ENCODE data around the gene GPR34. TPM values are rescaled to one million over a fixed set of nuclear protein-coding genes. Genes with fewer than 3 reads are reported as not detected.

The GPR34 gene
- total RNA-seq, 1 donor from 2014 or later, result not detected

- Mint-ChIP-seq H3K27me3 (ENCODE audit: low read depth) (no peaks in the 10 kb centered on the region), H3K36me3 (ENCODE audit: low read depth) (peaks cover 19% of the 10 kb centered on the region), H3K4me3 (no peak overlapping the region), H3K27ac (ENCODE audit: unreplicated experiment) (no peak overlapping the region), H3K4me1 (no peaks in the 10 kb centered on the region), H3K9me3 (peaks cover 3% of the 10 kb centered on the region)
- TF ChIP-seq, protein P1, sequence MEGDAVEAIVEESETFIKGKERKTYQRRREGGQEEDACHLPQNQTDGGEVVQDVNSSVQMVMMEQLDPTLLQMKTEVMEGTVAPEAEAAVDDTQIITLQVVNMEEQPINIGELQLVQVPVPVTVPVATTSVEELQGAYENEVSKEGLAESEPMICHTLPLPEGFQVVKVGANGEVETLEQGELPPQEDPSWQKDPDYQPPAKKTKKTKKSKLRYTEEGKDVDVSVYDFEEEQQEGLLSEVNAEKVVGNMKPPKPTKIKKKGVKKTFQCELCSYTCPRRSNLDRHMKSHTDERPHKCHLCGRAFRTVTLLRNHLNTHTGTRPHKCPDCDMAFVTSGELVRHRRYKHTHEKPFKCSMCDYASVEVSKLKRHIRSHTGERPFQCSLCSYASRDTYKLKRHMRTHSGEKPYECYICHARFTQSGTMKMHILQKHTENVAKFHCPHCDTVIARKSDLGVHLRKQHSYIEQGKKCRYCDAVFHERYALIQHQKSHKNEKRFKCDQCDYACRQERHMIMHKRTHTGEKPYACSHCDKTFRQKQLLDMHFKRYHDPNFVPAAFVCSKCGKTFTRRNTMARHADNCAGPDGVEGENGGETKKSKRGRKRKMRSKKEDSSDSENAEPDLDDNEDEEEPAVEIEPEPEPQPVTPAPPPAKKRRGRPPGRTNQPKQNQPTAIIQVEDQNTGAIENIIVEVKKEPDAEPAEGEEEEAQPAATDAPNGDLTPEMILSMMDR (conservative IDR thresholded peaks at IDR 0.05), result no peak
- DNase-seq (ENCODE audit: low read depth, low spot score), result no peak
These were observed 27.2 kb upstream of the GPR34 start for GRCh38 chrX:41661366-41662095.

DNA sequence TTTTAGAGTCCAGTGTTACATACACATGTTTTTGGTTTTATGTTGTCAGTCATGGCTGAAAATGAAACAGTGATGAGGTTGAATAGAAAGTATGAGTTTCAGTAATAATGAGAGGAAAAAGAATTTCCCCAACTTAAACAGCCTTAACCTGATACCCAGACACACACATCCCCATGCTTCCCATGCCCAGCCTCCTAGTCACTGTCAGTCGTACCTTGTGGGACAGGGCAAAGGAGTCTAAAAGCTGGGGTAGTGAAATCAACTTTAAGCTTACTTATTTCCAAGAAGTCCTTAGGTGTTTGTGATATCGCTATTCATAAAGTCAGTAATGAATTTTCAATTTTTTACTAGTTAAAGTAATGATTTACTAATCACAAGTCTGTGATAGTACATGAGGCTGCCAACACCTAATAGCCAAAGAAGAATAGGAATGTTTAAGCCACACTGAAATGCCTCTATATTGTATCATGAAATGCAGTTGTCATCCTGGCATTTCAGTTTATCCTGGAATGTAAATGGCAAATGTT, 24.3 kb upstream of the GPR34 start:
- TF ChIP-seq, protein P1 (conservative IDR thresholded peaks at IDR 0.05), result no peak
- peaks cover 6% of the 10 kb centered on the region for H3K36me3 Mint-ChIP-seq (ENCODE audit: low read depth)
- H3K4me1 Mint-ChIP-seq, result no peaks in the 10 kb centered on the region
- DNase-seq (ENCODE audit: low read depth, low spot score), result no peak
- no peaks in the 10 kb centered on the region for H3K27me3 Mint-ChIP-seq (ENCODE audit: low read depth)
- no peak overlapping the region for H3K4me3 Mint-ChIP-seq
- H3K27ac Mint-ChIP-seq (ENCODE audit: unreplicated experiment), result no peak overlapping the region
- H3K9me3 Mint-ChIP-seq, result no peaks in the 10 kb centered on the region

- no peaks in the 10 kb centered on the region for H3K4me1 Mint-ChIP-seq
- no peak for DNase-seq (ENCODE audit: low read depth, low spot score)
- no peaks in the 10 kb centered on the region for H3K27me3 Mint-ChIP-seq (ENCODE audit: low read depth)
- H3K4me3 Mint-ChIP-seq, result no peak overlapping the region
- H3K36me3 Mint-ChIP-seq (ENCODE audit: low read depth), result peaks cover 6% of the 10 kb centered on the region
- TF ChIP-seq, protein P1 (conservative IDR thresholded peaks at IDR 0.05), result no peak
- H3K9me3 Mint-ChIP-seq, result no peaks in the 10 kb centered on the region
- no peak overlapping the region for H3K27ac Mint-ChIP-seq (ENCODE audit: unreplicated experiment)
These were observed 23.9 kb upstream of the GPR34 start for GRCh38 chrX:41664908-41665307.

- no peaks in the 10 kb centered on the region for H3K4me1 Mint-ChIP-seq
- no peak for DNase-seq (ENCODE audit: low read depth, low spot score)
- H3K9me3 Mint-ChIP-seq, result no peaks in the 10 kb centered on the region
- no peaks in the 10 kb centered on the region for H3K27me3 Mint-ChIP-seq (ENCODE audit: low read depth)
- no peak overlapping the region for H3K27ac Mint-ChIP-seq (ENCODE audit: unreplicated experiment)
- H3K36me3 Mint-ChIP-seq (ENCODE audit: low read depth), result peaks cover 4% of the 10 kb centered on the region
- TF ChIP-seq, protein P1 (conservative IDR thresholded peaks at IDR 0.05), result no peak
- H3K4me3 Mint-ChIP-seq, result no peak overlapping the region
These were observed 23.1 kb upstream of the GPR34 start for GRCh38 chrX:41665686-41666085.

- Mint-ChIP-seq H3K27me3 (ENCODE audit: low read depth) (no peaks in the 10 kb centered on the region), H3K4me3 (no peak overlapping the region), H3K36me3 (ENCODE audit: low read depth) (peaks cover 4% of the 10 kb centered on the region), H3K9me3 (no peaks in the 10 kb centered on the region), H3K4me1 (no peaks in the 10 kb centered on the region), H3K27ac (ENCODE audit: unreplicated experiment) (no peak overlapping the region)
- TF ChIP-seq, protein P1 (conservative IDR thresholded peaks at IDR 0.05), result no peak
- no peak for DNase-seq (ENCODE audit: low read depth, low spot score)
These were observed 22.5 kb upstream of the GPR34 start for GRCh38 chrX:41666251-41666650.

Data from neural crest cell (in vitro differentiated cells).